Hematopoietic multipotent progenitor cell treated with erythropoietin and hydrocortisone succinate and interleukin-3 and kit ligand, for 15 days (in vitro differentiated cells): ENCODE measurements around the gene MMP10.

Source experiments
- DNase-seq: peaks from one replicate; pipeline ENCODE4 v3.0.0-alpha.2; 2015; ENCODE audit warnings: low spot score

The MMP10 gene

DNA sequence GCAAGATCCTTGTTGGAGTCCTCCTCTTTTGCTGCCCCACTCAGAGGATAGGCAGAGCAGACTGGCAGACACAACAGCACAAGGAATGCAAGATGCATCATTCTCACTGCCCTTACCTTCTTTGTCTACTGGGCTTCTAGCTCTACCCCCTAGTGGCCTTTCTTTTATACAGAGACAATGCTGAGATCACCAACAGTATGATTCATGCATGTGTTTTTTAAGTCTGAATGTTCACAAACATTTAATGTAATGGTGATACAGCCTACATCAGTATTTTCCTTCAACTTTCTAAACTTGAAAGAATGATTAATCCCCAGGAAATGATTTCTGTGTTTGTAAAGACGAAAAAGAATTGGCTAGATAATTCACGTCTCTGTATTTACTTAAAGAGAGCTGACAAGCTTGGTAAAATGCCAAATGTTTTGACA, at the start of gene MMP10:
Gene MMP10 (minus strand): TSS at position 138 of the 428 bp plus-strand sequence. CDS start 37 bp downstream, at position 101.
- DNase-seq = no peak

DNA sequence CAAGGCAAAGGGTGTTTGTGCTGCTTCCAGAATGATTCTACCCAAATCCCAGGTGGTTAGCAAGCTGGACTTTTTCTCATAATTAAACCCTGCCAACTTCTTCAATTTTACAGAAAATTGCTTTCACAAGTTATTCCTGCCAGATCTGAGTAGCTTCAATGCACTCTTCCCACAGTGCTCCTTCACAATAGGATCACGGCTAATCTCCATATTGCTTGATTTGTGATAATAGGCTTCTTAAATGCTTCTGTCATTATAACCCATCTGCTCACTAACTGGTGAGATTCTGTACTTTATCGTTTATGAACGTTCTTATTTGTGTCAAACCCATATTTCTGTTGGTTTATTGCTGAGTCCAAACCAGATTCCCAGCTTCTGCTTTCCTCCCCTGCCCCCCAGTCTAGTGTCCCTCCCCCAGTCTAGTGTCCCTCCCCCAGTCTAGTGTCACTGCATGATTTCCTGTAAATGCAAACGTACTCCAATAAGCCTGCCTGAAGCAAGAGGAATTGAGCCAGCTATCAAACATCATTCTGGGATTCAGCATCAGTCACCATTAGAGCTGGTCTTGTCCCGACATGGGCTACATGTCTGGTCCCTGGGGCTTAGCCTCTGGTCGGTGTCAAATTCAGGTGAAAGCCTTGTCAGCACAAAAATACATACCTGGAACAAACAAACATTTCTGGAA, 49.0 kb upstream of the MMP10 start:
- no peak for DNase-seq

DNA sequence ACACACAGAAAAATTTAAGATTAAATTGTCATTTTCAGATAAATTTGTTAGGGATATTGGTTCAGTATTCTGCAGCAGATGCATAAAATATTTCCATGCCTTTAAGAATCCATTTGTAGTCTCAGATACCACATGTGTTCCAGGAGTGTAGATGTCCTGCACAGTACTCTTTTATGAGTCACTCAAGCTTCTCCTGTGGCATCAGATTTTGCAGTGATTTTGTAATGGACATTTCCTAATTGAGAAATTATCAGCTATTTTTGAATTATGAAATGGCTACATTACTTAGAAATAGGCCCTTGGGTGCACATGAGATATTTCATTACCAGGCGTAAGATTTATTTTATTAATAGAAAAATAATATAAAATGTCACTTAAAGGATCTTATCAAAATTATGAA, 44.1 kb upstream of the MMP10 start:
- DNase-seq = no peak

DNA sequence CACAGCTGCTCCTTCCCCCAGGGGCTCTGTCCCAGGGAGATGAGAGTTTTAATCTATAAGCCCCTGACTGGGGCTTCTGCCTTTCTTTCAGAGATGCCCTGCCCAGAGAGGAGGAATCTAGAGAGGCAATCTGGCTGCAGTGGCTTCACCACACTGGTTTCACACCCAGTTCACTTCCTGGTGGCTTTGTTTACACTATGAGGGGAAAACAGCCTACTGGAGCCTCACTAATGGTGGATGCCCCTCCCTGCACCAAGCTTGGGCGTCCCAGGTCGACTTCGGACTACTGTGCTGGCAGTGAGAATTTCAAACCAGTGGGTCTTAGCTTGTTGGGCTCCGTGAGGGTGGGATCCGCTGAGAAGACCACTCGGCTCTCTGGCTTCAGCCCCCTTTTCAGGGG, 39.1 kb upstream of the MMP10 start:
- DNase-seq = no peak

DNA sequence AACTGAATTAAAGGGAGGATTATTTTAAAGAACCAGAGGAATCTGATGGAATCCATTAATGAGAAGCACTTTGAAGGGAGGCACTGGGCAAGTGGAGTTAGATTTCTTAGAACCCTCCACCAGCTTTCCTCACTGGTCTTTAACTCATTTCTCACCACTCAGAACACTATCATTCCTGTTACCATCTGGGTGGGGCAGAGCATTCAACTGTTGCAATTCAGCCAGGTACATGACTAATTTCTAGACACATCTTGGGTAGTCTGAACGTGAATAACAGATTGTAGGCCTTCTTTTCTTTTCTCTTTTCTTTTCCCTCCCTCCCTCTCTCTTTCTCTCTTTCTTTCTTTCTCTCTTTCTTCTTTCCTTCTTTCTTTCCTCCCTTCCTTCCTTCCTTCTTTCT, 33.1 kb upstream of the MMP10 start:
- DNase-seq = no peak

DNA sequence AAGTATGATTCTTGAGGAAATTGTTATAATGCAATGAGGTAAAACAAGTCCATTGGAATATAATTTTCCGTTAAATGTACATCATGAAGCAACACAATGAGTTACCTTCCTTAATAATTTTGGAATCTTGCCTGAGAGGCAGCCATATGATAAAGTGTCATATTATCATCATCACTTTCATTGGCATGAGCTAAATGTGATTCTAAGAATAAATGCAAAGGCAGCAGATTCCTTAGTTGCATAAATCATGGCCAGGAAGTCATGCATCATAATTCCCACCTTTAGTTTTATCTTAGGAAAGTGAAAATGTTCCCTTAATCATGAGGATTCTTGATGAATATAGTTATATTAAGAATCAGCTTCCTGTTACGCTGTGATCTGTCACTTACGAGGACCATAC, 31.8 kb upstream of the MMP10 start:
- DNase-seq = no peak

DNA sequence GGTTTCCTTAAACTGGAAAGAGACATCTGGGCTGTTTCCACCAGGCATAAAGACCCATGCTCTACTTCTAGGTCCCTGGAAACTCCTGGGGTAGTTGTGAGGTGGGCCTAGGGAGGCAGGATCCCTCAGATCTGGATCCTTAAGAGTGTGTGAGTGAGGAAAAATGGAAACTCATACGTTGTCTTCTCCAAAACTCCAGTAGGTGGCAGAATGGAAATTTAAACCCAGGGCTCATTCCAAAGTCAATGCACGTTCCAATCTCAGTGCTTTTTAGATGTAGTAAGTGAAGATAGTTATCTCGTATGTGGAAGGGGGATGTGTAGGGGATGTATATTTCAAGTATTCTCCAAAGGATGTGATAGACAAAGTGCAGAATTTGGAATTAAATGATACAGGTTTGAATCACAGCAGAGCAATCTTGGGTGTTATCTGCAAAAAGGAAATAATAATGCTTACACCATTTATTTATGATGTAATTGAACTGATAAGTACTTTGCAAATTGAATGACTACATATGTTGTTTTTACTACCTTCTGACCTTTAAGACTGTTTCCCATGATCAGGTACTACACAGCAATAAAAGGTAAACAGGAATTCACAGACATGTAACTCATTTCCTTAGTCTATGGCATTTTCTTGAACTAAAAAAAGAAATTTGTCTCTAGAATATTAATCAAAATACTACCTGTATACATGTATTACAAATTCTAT, 30.7 kb upstream of the MMP10 start:
- no peak for DNase-seq

DNA sequence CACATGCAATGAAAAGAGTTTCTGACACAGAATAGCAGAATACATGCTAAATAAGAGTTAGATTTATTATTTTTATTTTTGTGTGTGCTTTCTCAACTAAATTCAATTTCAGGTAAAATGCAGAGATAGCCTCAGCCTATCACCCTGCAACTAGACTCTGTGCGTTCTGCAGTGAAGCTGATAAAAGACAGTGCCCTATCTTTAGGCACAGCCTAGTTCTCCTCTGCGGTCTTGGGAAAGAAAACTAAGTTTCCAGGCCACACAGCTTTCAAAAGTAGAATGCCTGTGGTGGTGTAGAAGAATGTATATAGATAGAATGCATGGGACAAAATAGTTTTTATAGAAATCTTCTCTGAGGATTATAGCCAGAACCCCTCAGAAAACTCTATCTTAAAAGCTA, 29.5 kb upstream of the MMP10 start:
- DNase-seq = peak; percentile 24

DNA sequence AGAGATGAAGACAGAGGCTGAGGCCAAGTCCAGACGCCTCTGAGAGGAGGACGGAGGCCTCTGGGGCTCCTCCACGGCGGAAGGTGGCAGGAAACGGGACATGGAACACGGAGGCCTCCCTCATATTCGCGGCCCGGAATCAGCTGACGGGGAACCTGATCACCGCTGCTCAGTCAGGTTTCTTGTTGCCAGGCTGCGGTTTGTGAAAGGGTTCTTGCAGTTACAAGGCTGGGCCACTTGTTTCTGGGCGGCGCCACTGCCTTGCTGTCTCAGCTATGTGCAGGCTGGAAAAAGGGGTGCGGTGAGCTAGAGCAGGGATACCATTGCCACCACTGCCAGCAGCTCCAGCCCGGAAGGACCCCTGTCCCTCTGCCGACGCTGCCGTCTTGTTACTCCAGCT, 27.5 kb upstream of the MMP10 start:
- DNase-seq = peak; percentile 17

DNA sequence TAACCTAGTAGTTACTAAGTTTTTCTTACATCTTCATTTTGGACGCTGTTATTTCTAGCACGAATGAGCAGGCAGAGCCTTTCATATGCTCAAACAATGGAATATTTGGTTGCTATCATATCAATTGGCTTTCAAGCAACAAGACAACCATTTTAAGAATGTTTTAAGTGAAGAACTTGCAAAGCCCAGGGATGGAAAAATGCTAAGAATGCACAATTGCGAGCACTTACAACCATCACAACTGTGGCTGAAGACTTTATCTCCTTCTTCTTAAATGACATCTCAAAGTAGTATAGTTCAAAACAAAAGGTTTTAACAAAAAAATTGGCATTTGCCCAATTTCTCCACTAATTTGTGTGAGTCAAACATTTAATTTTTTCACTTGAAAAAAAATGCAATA, 25.9 kb upstream of the MMP10 start:
- no peak for DNase-seq

DNA sequence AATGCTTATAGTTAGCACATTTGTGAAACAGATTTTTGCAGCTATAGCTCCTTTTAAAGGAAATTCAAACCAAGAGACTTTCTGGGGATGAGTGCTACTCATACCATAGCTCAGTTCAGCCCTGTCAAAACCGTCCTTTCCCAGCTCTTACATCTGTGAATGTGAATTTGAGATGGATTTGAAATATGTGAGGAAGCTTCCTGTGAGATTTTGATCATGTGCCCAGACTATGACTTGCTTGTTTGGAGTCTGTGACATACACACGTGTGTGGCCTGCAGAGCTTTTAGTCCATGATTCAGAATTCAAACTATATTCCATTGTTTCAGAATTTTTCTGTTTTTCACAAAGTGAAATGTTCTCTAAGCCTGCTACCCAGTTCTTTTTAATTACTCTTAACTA, 21.9 kb upstream of the MMP10 start:
- DNase-seq = no peak

DNA sequence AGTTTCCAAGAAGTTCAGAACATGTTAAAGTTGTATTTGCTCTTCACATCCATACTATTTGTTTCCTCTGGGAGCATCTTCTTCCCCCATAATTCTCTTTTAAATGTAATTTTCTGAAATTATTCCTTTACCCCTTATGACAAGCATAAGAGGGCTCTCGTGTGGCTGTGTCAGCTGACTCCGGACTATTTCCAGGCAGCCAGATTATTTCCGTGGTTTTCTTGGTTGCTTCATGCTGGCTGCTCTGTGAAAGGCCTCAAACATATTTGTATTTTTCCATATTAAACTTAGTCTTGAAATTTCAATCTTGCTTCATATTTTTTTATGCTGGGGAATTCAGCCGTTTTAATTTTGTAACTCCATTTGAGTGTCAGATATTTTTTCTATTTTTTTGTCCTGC, 20.3 kb upstream of the MMP10 start:
- no peak for DNase-seq

DNA sequence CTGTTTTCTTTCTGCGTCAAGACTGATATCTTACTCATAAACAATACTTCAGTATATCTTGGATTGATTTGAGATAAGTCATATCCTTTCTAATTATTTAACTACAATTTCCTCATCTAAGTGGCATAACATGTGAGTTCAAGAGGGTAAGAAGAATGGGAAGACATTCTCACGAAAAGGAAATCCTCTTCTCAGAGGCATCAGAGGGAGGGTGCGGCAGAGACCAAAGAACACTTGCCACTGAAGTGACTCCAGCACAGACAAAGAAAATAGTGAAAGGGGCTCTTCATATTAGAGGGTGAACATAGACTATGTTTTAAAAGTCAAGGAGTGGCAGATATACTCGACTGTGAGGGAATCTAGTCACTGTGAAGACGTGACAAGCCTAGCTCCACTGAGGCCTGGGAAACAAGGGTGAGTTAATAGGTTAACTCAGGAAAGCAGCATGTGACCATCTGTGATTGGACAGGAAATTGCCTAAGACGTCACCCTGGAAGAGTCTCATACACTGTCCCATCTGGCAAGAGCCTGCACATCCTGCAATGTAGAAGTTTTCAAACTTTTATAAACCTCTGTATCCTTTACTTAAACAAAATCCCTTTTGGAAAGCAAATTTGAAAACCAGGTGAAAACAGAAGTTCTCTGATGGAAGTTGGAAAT, 19.4 kb upstream of the MMP10 start:
- no peak for DNase-seq

DNA sequence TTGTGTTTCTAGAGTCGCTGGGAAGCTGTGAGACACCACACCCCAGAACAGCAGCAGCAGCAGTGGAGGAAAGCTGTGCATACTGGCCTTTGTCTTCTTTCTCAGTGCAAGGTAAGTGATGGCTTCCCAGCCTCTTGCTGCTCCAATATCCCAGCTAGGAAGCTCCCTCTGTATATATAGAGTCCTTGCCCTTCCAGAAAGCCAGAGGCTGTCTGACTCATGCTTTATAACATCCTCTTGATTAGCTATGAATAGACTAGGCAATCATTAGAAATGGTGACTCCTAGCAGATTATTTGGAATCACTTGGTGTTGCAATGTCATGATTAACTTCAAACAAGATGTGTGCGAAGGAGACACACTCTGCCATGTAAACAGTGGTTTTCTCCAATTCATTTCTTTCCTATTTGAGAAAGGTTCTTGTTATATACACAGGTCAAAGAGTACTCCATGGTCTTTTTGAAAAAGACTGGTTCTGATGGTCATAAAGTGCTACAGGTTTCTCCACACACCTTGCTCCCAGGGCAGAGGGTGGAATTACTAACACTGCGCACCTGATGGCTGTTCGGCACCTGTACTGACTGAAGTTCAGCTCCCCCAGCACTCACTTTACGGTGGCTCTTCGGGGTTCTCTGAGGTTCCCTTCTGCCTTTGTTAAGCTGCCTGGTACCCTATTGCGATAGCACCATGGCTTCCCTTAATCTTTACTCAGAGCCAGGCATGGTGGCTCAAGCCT, 17.8 kb upstream of the MMP10 start, which contains the start of gene MMP1:
Gene MMP1 (minus strand): TSS at position 149 of the 735 bp plus-strand sequence. CDS start 68 bp downstream, at position 81.
- DNase-seq = no peak

DNA sequence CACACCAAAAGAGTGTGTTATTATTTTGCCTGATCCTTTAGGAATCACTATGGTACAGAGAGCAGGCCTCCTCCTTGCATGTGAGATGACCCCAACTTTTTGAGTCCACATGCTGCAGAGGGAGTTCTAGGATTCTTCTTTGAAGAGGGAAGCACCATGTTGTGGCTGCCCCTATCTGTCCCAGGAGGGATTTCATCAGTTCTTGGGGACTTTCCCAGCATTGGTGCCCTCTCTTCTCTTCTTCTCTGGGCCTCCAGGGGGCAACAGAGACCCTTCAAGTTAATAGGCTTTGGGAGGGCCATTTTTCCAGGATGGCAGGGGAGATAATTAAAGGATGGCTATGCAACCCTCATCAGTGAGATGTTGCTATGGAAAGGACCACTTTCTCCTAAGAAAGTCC, 14.0 kb upstream of the MMP10 start:
- peak; percentile 9 for DNase-seq

DNA sequence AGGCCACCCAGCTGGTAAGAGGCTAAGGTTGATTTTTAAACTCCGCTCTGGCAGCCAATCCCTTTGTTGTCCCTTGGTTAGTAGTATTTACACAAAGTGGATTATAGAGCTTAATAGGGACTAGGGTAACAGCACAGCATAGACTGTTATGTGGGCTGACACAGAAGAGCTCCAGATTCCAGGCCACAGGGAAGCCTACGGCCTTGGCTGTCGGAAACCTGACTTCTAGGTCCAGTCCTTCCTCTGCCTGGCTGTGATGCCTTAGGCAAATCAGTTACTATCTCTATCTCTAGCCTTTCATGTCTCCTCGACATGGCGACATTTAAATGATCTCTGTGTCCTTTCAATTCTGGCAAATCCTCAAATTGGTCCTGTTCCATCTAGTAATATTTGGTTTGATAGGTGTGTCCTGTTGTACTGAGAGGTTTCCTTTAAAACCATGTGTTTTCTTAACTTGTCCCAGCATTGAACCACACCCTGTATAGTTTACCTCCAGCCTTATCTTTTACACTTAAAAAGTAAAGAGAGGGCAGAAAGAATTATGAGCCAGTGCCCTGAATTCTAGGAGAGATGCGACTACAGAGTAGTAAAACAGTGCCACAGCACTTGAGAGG, 13.4 kb upstream of the MMP10 start:
- no peak for DNase-seq

DNA sequence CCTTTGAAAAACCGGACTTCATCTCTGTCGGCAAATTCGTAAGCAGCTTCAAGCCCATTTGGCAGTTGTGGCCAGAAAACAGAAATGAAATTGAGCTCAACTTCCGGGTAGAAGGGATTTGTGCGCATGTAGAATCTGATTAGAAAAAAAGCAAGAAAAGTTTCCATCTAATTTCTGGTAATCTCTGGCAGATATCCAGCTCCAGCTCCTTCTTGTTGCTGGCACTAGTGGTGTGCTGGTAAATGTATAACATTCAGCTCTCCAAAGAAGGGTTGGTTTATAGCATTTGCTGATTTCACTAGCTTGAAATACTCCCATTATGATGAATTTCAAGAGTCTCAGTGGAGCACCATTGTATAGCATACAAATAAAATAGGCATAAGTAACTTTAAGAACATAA, 12.2 kb upstream of the MMP10 start:
- no peak for DNase-seq

DNA sequence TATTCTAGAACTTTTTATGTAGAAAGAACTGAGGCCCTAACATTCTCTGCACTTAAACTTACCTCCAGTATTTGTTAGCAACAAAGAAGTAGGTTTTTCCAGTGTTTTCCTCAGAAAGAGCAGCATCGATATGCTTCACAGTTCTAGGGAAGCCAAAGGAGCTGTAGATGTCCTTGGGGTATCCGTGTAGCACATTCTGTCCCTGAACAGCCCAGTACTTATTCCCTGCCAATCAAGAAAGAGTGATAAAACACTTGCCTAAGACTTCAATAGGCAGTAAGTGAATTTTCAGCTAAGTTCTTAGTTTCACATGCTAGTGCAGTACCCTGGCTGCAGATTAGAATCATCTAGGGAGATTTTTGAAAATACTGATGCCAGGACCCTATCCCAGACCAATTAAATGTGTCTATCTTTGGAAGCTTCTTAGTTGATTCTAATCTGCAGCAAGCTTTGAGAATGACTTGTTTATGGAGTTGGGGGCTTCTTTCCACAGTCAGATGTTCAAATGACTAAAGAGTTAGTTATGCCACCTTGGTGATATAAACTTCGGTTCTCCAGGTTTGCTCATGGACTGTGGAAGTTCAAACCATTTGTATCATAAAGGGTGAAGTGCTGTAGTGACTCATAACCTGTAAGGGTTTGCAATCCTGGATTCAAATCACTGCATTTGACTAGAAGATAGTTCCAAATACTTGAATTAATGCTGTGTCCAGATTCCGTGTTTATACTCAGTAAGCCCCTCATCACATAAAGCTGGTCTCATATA, 11.0 kb upstream of the MMP10 start:
- DNase-seq = no peak

DNA sequence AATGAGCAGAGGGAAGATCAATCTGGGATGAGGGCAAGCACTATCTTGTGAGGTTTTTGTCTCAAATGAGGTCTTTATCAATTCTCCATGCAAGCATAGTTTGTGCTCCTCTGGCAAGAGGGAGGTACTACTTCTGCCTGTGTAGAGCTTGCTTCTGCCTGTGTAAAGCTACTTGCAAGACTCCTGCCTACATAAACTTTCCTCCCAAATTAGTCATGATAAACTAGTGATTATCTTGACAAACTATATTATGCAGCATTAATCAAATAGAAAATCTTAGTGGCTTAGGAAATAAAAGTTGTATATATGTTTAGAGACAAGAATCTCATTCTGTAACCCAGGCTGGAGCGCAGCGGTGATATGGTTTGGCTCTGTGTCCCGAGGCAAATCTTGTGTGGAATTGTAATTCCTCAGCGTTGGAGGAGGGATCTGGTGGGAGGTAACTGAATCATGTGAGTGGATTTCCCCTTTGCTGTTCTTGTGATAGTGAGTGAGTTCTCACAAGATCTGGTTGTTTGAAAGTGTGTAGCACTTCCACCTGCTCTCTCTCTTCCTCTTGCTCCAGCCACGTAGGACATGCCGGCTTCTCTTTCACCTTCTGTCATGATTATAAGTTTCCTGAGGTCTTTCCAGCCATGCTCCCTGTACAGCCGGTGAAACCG, 8.0 kb upstream of the MMP10 start:
- DNase-seq = no peak

DNA sequence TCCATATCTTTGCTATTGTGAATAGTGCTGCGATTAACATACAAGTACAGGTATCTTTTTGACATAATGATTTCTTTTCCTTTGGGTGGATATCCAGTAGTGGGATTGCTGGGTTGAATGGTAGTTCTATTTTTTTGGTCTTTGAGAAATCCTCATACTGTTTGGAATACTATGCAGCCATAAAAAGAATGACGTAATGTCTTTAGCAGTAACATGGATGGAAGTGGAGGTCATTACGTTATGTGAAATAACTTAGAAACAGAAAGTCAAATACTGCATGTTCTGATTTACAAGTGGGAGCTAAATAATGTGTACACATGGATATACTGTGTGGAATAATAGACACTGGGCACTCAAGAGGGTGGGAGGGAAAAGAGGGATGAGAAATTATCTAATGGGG, 4.0 kb upstream of the MMP10 start:
- no peak for DNase-seq

DNA sequence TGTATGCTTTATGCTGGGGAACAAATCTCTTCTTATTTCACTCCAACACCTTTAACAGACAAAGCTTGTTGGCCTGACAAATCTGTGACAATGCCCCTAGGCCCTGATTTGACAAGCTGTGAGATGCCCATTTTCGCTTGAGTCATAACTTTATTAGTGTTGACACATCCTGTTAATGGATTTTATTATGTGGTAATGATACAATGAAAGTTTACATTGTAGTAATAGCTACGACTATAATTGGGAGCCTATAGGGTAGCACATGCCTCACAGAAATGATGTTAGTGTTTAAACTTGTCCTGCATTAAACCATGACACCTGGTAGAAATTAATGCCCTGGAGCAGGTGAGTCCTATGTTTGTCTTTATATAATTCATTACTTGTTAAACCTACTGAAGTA, 3.3 kb upstream of the MMP10 start:
- no peak for DNase-seq
